Epidermal melanocyte (primary cell): ENCODE data around the gene ATP1A4.

Source experiments
- DNase-seq: peaks from one replicate; pipeline ENCODE4 v3.0.0; 2011; ENCODE audit warnings: low spot score; ENCODE audit not compliant: insufficient read length

Gene ATP1A4

GRCh38 chr1:160206036-160206389 lies 54.6 kb downstream of the ATP1A4 start:
- peak; percentile 25 for DNase-seq

GRCh38 chr1:160206421-160207117 lies 55.2 kb downstream of the ATP1A4 start:
- DNase-seq, result peak; percentile 90

GRCh38 chr1:160207118-160207650 lies 55.8 kb downstream of the ATP1A4 start:
- peak; percentile 14 for DNase-seq

GRCh38 chr1:160207771-160208556 lies 56.6 kb downstream of the ATP1A4 start:
- peak; percentile 5 for DNase-seq

- DNase-seq, result no peak
Observed at GRCh38 chr1:160208557-160209320, 57.3 kb downstream of the ATP1A4 start.

- DNase-seq, result peak; percentile 11
Observed at GRCh38 chr1:160209321-160210046, 58.1 kb downstream of the ATP1A4 start.

GRCh38 chr1:160210561-160210960 lies 59.2 kb downstream of the ATP1A4 start:
- peak; percentile 1 for DNase-seq

GRCh38 chr1:160211046-160211790 lies 59.8 kb downstream of the ATP1A4 start:
- DNase-seq, result peak; percentile 8

- no peak for DNase-seq
Observed at GRCh38 chr1:160214481-160215140, 63.2 kb downstream of the ATP1A4 start.

- peak; percentile 8 for DNase-seq
Observed at GRCh38 chr1:160216301-160216700, 64.9 kb downstream of the ATP1A4 start.

GRCh38 chr1:160217481-160218051 lies 66.2 kb downstream of the ATP1A4 start:
- peak; percentile 63 for DNase-seq

- peak; percentile 78 for DNase-seq
Observed at GRCh38 chr1:160219062-160219929, 67.9 kb downstream of the ATP1A4 start.

- no peak for DNase-seq
Observed at GRCh38 chr1:160220301-160220700, 68.9 kb downstream of the ATP1A4 start.

GRCh38 chr1:160221089-160221488 lies 69.7 kb downstream of the ATP1A4 start:
- no peak for DNase-seq

- DNase-seq, result no peak
Observed at GRCh38 chr1:160222546-160222945, 71.1 kb downstream of the ATP1A4 start.

- no peak for DNase-seq
Observed at GRCh38 chr1:160224606-160225005, 73.2 kb downstream of the ATP1A4 start.

GRCh38 chr1:160225345-160225744 lies 73.9 kb downstream of the ATP1A4 start:
- DNase-seq, result no peak

- DNase-seq, result no peak
Observed at GRCh38 chr1:160226623-160227022, 75.2 kb downstream of the ATP1A4 start.

- no peak for DNase-seq
Observed at GRCh38 chr1:160227034-160227433, 75.6 kb downstream of the ATP1A4 start.
